ENCODE measurements around the gene OR4D11. TPM values are rescaled to one million over a fixed set of nuclear protein-coding genes. Genes with fewer than 3 reads are reported as not detected.

The OR4D11 gene
- total RNA-seq, 2 donors from 2014 or later = not detected

DNA sequence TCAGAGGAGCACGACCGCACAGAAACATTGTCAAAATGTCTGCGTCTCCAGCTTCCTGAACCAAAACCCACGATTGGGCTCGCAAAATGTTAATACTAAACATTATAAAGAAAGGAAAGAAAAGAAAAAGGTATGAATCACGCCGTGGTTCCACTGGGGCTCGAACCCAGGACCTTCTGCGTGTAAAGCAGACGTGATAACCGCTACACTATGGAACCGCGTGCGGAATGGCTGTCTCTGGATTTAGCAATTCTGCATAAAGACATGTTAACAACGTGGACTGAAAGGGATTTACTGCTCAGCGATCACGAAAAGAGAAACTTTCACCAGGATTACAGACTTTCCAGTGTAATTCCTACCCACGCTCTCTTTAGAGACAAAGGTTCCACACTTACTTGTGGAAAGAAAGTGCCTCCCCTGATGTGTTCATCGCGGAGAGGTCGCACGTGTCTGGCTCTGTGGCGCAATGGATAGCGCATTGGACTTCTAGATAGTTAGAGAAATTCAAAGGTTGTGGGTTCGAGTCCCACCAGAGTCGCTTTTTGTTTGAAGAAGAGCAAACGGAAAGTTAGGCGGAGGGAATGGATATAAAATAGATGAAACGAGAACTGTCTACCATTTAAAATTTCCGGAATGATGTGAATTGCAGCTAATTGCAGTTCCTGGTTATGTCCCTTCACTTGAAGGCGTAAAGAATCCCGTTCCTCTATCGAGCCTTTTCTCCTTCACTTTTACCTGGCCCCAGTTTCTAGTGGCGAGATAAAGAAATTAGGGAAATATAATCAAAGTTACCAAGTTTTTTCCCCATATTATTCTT lies 47.7 kb downstream of the OR4D11 start:
- DNase-seq = peak; percentile 82 to 88 (median 83)
- intact Hi-C loops (cut with DNase I) = no loop called here
- Histone ChIP-seq H3K4me1 (peaks cover 13% of the 10 kb centered on the region), H3K4me3 (peak overlapping the region; percentile 26 to 32), H3K36me3 (replicated peaks in 1 of 2; ENCODE audit: insufficient read depth in 1 of 2, low read depth in 2 of 2) (no peaks in the 10 kb centered on the region), H3K9me3 (no peaks in the 10 kb centered on the region), H3K27me3 (no peaks in the 10 kb centered on the region), H3K27ac (peak overlapping the region; percentile 52 to 85 (median 78))
- WGBS, 2 donors = 1% methylated on average over 34 of the region's 34 CpGs
- TF ChIP-seq POLR2A (IDR thresholded peaks at IDR 0.05) = no peak
- TF ChIP-seq, protein P1, sequence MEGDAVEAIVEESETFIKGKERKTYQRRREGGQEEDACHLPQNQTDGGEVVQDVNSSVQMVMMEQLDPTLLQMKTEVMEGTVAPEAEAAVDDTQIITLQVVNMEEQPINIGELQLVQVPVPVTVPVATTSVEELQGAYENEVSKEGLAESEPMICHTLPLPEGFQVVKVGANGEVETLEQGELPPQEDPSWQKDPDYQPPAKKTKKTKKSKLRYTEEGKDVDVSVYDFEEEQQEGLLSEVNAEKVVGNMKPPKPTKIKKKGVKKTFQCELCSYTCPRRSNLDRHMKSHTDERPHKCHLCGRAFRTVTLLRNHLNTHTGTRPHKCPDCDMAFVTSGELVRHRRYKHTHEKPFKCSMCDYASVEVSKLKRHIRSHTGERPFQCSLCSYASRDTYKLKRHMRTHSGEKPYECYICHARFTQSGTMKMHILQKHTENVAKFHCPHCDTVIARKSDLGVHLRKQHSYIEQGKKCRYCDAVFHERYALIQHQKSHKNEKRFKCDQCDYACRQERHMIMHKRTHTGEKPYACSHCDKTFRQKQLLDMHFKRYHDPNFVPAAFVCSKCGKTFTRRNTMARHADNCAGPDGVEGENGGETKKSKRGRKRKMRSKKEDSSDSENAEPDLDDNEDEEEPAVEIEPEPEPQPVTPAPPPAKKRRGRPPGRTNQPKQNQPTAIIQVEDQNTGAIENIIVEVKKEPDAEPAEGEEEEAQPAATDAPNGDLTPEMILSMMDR (IDR thresholded peaks at IDR 0.05) = no peak
- peak; percentile 75 for ATAC-seq

DNA sequence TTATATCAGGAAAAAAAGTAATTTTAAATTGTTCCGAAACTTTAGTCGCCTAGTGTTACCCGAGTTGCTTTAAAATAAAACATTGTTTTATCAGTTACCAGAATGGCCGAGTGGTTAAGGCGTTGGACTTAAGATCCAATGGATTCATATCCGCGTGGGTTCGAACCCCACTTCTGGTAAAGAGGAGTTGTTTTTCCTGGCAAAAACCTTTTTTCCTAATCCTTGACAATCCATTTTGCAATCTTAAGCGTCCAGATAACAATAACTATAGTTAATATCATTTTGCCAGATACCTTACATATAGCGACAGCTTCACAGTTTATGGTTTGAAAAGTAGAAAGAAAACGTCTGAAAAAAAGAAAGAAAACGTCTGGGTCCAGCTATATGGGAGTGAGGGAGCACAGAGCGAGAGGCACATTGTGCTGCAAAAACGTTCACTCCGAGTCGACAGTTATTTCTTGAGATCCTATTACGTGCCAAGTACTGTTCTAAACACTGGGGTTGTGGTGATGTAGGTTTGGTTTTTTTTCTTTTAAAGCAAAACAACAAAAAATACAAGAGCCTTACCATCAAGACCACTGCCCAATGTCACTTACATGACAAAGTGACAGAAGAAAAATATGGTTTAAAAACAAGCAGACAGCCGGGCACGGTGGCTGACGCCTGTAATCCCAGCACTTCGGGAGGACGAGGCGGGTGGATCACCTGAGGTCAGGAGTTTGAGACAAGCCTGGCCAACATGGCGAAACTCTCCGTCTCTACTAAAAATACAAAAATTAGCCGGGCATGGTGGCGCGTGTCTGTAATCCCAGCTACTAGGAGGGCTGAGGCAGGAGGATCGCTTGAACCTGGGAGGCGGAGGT lies 48.5 kb downstream of the OR4D11 start:
- Histone ChIP-seq H3K36me3 (replicated peaks in 1 of 2; ENCODE audit: insufficient read depth in 1 of 2, low read depth in 2 of 2) (no peaks in the 10 kb centered on the region), H3K4me1 (peaks cover 21% of the 10 kb centered on the region), H3K27ac (peak overlapping the region in 2 of 4 donors; percentile 83 to 85), H3K4me3 (no peak overlapping the region), H3K9me3 (no peaks in the 10 kb centered on the region), H3K27me3 (no peaks in the 10 kb centered on the region)
- DNase-seq (peak; percentile 35 to 44 (median 40)), ATAC-seq (no peak)
- no peak for TF ChIP-seq POLR2A (IDR thresholded peaks at IDR 0.05)
- TF ChIP-seq, protein P1 (IDR thresholded peaks at IDR 0.05) = no peak
- intact Hi-C loops (cut with DNase I) = no loop called here
- 32 to 37% methylated on average over 30 of the region's 30 CpGs for WGBS, 2 donors

DNA sequence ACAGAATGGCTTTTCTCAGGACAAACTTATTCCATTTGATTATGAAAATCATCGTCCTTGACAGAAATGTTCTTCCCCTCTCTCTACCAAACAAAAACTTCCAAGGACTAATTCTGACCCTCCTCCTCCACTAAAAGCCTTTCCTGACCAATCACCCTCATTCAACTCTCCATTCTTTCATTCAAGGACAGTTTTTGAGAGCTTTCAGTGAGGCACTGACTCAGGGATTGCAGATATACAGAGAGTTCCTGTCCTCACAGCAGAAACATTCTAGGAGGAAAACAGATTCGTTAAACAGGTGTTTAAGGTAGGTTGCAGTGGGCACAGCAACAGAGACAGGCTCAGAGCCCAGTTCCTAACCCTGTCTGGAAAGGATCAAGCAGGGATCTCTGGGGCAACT lies 49.5 kb downstream of the OR4D11 start:
- Histone ChIP-seq H3K9me3 (no peaks in the 10 kb centered on the region), H3K4me3 (no peak overlapping the region), H3K4me1 (peaks cover 22% of the 10 kb centered on the region), H3K27ac (peak overlapping the region in 1 of 4 donors; percentile 31), H3K36me3 (replicated peaks in 1 of 2; ENCODE audit: insufficient read depth in 1 of 2, low read depth in 2 of 2) (no peaks in the 10 kb centered on the region), H3K27me3 (no peaks in the 10 kb centered on the region)
- ATAC-seq (no peak), DNase-seq (no peak)
- intact Hi-C loops (cut with DNase I) = no loop called here
- TF ChIP-seq, protein P1 (IDR thresholded peaks at IDR 0.05) = no peak
- no peak for TF ChIP-seq POLR2A (IDR thresholded peaks at IDR 0.05)
- WGBS, 2 donors = 29 to 35% methylated on average over 2 of the region's 2 CpGs

DNA sequence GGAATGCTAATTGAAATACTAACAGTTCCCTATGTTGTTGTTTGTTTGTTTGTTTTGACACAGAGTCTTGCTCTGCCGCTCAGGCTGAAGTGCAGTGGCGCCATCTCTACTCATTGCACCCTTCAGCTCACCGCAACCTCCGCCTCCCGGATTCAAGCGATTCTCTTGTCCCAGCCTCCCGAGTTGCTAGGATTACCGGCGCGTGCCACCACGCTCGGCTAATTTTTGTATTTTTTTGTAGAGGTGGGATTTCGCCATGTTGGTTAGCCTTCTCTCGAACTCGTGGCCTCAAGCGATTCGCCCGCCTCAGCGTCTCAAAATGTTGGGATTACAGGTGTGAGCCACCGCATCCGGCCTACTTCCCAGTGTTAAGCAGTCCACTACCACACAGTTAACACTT lies 49.9 kb downstream of the OR4D11 start:
- Histone ChIP-seq H3K9me3 (no peaks in the 10 kb centered on the region), H3K4me1 (peaks cover 22% of the 10 kb centered on the region), H3K27me3 (no peaks in the 10 kb centered on the region), H3K27ac (no peak overlapping the region), H3K4me3 (no peak overlapping the region), H3K36me3 (replicated peaks in 1 of 2; ENCODE audit: insufficient read depth in 1 of 2, low read depth in 2 of 2) (no peaks in the 10 kb centered on the region)
- intact Hi-C loops (cut with DNase I) = no loop called here
- ATAC-seq (no peak), DNase-seq (no peak)
- 94 to 95% methylated on average over 21 of the region's 21 CpGs for WGBS, 2 donors
- TF ChIP-seq, protein P1 (IDR thresholded peaks at IDR 0.05) = no peak
- no peak for TF ChIP-seq POLR2A (IDR thresholded peaks at IDR 0.05)

Other genes starting within 250 kb of the OR4D11 start
- gene OR5AN1, start 144.7 kb upstream of the OR4D11 start, total RNA-seq = not detected
- gene OR5A2, start 77.2 kb upstream of the OR4D11 start, total RNA-seq = not detected
- not detected for gene OR5A1, start 67.1 kb upstream of the OR4D11 start, total RNA-seq
- not detected for gene OR4D6, start 46.6 kb upstream of the OR4D11 start, total RNA-seq
- not detected for gene OR4D10, start 30.3 kb upstream of the OR4D11 start, total RNA-seq
- gene OR4D9, start 8.0 kb downstream of the OR4D11 start, total RNA-seq = not detected
- 10 to 100 TPM; 28.5 to 30.3 TPM for gene OSBP, start 112.2 kb downstream of the OR4D11 start, total RNA-seq
- gene PATL1, start 165.5 kb downstream of the OR4D11 start, total RNA-seq = 1 to 10 TPM; 6.5 to 9.6 TPM
- gene OR10V1, start 210.3 kb downstream of the OR4D11 start, total RNA-seq = not detected

Measured in body of pancreas (tissue), 4 donors.